Measurements from ENCODE around the gene FCHSD2.

Gene FCHSD2

GRCh38 chr11:73059915-73060314 is 82.2 kb downstream of the FCHSD2 start:
- no peaks in the 10 kb centered on the region for H3K4me1 ChIP-seq

GRCh38 chr11:73058989-73059674 is 83.0 kb downstream of the FCHSD2 start:
- Histone ChIP-seq H3K27me3 (ENCODE audit: control insufficient read depth, insufficient read depth, low read length) (no peaks in the 10 kb centered on the region), H3K27ac (no peak overlapping the region), H3K9me3 (ENCODE audit: control insufficient read depth, low read length) (no peaks in the 10 kb centered on the region), H3K9ac (no peak overlapping the region), H2AFZ (no peak overlapping the region), H3K4me1 (no peaks in the 10 kb centered on the region), H3K4me3 (ENCODE audit: low read depth, low read length) (no peak overlapping the region), H3K36me3 (ENCODE audit: control insufficient read depth, insufficient read depth, low read length) (no peaks in the 10 kb centered on the region), H3K4me2 (ENCODE audit: low read length) (no peak overlapping the region), H3K79me2 (no peaks in the 10 kb centered on the region)
- no peak for TF ChIP-seq CTCF (IDR thresholded peaks at IDR 0.05)

More at GRCh38 chr11:73059915-73060314, 82.2 kb downstream of the FCHSD2 start:
- Histone ChIP-seq H3K4me3 (ENCODE audit: low read depth, low read length) (no peak overlapping the region), H3K79me2 (no peaks in the 10 kb centered on the region), H3K27ac (no peak overlapping the region), H3K9ac (no peak overlapping the region), H3K4me2 (ENCODE audit: low read length) (no peak overlapping the region), H3K9me3 (ENCODE audit: control insufficient read depth, low read length) (no peaks in the 10 kb centered on the region), H3K36me3 (ENCODE audit: control insufficient read depth, insufficient read depth, low read length) (no peaks in the 10 kb centered on the region), H2AFZ (no peak overlapping the region), H3K27me3 (ENCODE audit: control insufficient read depth, insufficient read depth, low read length) (no peaks in the 10 kb centered on the region)
- TF ChIP-seq CTCF (IDR thresholded peaks at IDR 0.05), result no peak

GRCh38 chr11:73055655-73056354 is 86.3 kb downstream of the FCHSD2 start:
- H2AFZ ChIP-seq, result no peak overlapping the region
- H3K9me3 ChIP-seq (ENCODE audit: control insufficient read depth, low read length), result no peaks in the 10 kb centered on the region

GRCh38 chr11:73055002-73055401 is 87.1 kb downstream of the FCHSD2 start:
- H3K27me3 ChIP-seq (ENCODE audit: control insufficient read depth, insufficient read depth, low read length), result no peaks in the 10 kb centered on the region
- no peaks in the 10 kb centered on the region for H3K9me3 ChIP-seq (ENCODE audit: control insufficient read depth, low read length)
- no peaks in the 10 kb centered on the region for H3K4me1 ChIP-seq
- no peaks in the 10 kb centered on the region for H3K36me3 ChIP-seq (ENCODE audit: control insufficient read depth, insufficient read depth, low read length)
- H2AFZ ChIP-seq, result no peak overlapping the region
- no peak overlapping the region for H3K27ac ChIP-seq
- H3K79me2 ChIP-seq, result no peaks in the 10 kb centered on the region
- no peak overlapping the region for H3K4me3 ChIP-seq (ENCODE audit: low read depth, low read length)
- no peak overlapping the region for H3K9ac ChIP-seq
- no peak for TF ChIP-seq CTCF (IDR thresholded peaks at IDR 0.05)
- H3K4me2 ChIP-seq (ENCODE audit: low read length), result no peak overlapping the region

More at GRCh38 chr11:73055655-73056354, 86.3 kb downstream of the FCHSD2 start:
- H3K79me2 ChIP-seq, result no peaks in the 10 kb centered on the region
- H3K4me1 ChIP-seq, result no peaks in the 10 kb centered on the region
- H3K4me2 ChIP-seq (ENCODE audit: low read length), result no peak overlapping the region
- no peaks in the 10 kb centered on the region for H3K36me3 ChIP-seq (ENCODE audit: control insufficient read depth, insufficient read depth, low read length)
- H3K4me3 ChIP-seq (ENCODE audit: low read depth, low read length), result no peak overlapping the region
- no peak overlapping the region for H3K9ac ChIP-seq
- no peak for TF ChIP-seq CTCF (IDR thresholded peaks at IDR 0.05)
- H3K27ac ChIP-seq, result no peak overlapping the region
- no peaks in the 10 kb centered on the region for H3K27me3 ChIP-seq (ENCODE audit: control insufficient read depth, insufficient read depth, low read length)
